NCI-H2196 treated with DMSO at 0.1 percent for 48 hours (cell line): ENCODE data around the gene HBS1L.

Experiments used
- DNase-seq: peaks from one replicate; lab custom pipeline; 2025; ENCODE audit not compliant: unreplicated experiment; lab: John Stamatoyannopoulos, UW

The HBS1L gene

DNA sequence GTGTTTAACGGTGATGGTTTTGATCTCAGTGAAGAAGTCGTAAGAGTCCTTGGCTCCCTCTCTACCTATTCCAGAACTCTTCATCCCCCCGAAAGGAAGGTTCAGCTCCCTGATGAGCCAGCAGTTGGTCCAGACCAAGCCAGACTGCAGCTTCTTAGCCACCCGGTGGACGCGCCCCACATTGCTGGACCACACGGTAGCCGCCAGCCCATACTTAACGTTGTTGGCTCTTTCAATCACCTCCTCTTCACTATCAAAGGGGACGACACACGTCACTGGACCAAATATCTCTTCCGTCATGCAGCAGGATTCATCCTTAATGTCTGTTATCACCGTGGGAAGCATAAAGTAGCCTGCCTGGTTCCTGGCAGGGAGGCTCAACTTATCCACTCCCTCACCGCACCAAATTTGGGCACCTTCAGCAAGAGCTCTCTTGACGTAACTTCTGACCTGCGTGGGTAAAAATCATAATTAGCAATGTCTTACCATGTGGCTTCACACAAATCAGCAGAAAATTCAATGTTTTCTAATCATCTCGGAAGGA lies 136.1 kb downstream of the HBS1L start:
- no peak for DNase-seq

DNA sequence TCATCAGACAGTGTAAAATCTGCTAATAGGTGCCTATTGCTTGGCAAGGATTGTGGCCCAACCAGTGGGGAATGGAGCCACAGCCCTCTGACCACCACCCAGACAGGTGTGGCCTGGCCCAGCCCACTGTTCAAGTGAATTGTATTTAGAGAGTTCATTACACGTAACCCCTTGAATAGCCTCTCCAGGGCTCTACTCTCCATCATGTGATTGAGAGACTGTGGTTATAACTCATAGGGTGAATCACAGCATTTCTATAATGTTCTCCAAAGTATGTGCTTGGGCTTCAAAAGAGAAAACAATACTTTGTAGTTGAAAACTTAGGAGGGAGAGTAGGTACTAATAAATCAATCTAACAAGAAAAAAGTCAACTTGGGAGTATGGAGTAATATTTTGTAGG lies 143.1 kb downstream of the HBS1L start:
- DNase-seq = no peak

DNA sequence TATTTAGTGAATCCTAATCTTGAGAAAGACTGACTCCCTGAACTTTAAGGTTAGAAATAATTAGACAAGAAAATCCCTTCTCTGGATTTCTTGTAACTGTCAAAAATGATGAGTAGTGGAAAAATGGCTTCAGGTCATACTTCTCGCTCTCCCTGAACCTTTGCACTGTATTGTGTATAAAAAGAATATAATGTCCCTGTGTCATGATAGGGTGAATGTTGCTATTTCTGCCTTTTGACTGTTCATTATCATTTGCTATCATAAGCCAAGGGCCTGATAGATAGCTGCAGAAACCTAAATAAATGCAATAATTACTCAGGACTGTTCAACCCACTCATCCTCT lies 144.1 kb downstream of the HBS1L start:
- no peak for DNase-seq
